GM19328 (cell line): ENCODE measurements around the gene CNTNAP5.

Experiments used
- ATAC-seq: cut with Tn5 transposase; IDR thresholded peaks from one replicate; pipeline ENCODE4 v1.9.1; 2021; ENCODE audit warnings: mild to moderate bottlenecking, moderate library complexity; ENCODE audit not compliant: unreplicated experiment

Gene CNTNAP5

GRCh38 chr2:124933883-124934282 is 908.8 kb downstream of the CNTNAP5 start:
- ATAC-seq = no peak

DNA sequence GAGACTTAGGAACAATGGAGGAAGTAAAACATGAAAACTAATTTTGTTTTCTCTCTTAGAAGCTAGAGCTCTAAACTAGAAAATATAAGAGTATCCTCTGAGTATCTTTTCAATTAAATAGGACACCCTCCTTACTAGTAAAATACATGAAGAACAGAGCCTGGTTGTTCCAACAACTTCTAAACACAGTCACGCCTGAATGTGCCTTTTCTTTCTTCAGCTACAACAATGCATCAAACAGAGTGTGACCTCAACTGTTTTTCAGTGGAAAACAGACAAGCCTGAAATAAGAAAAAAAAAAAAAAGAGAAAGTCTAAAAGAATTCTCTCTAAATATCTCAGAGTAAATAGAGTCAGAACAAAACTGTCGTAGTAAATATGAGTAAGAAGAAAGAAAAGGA is 928.8 kb downstream of the CNTNAP5 start:
- no peak for ATAC-seq

GRCh38 chr2:124959581-124959980 is 934.5 kb downstream of the CNTNAP5 start:
- no peak for ATAC-seq

- ATAC-seq = no peak
These were observed 936.0 kb downstream of the CNTNAP5 start for GRCh38 chr2:124961132-124961531.
